NCI-H2196 treated with DMSO at 0.1 percent for 48 hours (cell line): ENCODE data around the gene DAW1.
"Not testable (repeated sequence)": the region's sequence is repeated elsewhere in the genome, so short reads cannot be mapped to it uniquely, and the experiment has no call there.

Experiments used
- DNase-seq: peaks from one replicate; lab custom pipeline; 2025; ENCODE audit not compliant: unreplicated experiment; lab: John Stamatoyannopoulos, UW

Gene DAW1

DNA sequence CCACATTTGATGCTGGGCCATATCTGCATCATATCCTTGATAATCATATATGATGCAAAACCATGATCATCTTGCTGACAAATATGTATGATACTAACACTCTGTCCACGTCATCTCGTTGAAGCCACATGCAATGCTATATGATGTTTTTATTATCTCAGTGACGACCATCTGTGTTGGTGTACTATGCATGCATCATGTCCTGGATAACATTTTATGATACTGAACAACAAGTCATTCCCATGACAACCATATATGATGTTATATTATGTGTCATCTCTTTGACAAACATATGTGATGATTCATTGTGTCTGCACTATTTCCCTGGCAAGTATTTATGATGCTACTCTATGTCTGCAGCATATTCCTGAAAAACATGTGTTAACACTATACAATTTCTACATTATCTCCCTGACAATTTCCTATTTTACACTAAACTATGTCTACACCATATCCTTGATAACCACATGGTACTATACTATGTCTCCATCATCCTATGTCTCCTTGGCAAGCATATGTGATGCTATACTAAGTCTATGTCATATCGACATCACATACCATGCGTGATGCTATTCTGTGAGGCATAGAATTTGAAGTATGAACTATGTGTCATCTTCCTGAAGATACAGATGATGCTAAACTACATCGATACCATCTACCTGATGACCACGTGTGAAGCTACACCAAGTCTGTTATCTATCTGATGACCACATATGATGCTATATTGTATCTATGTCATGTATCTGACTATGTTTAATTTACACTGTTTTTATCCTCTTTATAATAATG is 37.0 kb downstream of the DAW1 start:
- DNase-seq, result no peak

DNA sequence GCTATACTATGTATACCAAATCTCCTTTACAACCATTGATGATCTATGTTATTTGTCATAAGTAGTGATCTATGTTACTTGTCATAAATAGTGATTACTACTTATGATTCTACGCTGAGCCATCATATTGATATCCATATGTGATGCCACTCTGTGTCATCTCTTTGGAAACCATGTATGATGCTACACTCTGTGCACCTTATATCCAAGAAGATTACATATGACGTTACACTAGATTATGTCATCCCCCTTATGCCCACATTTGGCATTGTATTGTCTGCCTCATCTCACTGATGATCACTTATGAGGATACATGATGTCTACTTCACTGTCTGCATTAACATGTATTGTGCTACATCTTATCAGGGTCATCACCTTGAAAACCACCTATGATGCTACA is 42.9 kb downstream of the DAW1 start:
- DNase-seq, result no peak

DNA sequence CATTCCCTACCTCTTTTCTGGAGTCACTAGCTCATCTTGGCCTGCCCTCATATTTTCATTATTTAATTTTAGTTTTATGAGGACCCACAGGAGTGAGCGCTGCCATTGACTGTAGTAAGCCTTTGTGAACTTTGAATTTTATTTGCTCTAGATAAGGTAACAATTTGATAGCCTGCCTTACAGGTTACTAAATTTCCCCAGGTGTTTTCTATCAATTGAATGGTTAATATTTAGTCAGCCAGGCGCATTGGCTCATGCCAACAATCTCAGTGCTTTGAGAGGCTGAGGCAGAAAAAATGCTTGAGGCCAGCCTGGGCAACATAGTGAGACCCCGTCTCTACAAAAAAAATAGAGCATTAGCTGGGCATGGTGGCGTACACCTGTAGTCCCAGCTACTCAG is 50.2 kb downstream of the DAW1 start:
- no peak for DNase-seq

DNA sequence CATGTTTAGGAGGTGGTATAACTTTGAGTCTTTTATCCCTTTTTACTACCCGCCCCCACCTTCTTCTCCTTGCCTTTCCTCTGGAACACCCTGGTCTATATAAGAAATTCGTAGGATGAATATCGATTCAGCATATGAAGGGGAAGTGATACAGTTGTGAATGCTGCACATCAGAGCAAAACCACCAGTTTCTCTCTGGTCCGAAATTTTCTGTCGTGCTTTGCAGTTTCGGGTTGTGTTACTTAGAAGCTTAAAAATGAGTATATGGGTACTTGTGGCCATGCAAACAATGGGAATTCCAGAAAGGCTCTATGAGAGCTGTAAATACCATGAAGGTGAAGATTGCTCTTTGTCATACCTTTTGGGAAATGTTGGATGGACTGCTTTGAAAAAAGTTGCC is 60.6 kb downstream of the DAW1 start:
- DNase-seq, result no peak

DNA sequence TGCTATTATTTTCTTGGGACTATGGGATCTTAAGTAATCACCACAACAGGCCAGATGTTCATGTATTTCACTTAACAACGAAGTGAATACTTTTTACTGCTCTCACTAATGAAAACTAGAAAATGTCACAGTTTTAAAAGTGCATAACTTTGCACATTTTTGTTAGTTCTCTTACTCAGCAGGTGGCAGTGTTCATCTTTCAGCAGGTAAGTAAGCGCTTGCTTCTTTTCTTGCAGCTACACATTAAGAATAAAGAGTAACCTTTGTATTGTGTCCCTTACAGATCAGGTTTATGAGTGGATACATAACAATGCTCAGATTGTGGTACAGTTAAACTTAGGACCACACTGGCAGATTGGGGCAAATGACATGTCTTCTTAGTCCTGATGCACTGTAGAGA is 61.0 kb downstream of the DAW1 start:
- DNase-seq, result no peak

DNA sequence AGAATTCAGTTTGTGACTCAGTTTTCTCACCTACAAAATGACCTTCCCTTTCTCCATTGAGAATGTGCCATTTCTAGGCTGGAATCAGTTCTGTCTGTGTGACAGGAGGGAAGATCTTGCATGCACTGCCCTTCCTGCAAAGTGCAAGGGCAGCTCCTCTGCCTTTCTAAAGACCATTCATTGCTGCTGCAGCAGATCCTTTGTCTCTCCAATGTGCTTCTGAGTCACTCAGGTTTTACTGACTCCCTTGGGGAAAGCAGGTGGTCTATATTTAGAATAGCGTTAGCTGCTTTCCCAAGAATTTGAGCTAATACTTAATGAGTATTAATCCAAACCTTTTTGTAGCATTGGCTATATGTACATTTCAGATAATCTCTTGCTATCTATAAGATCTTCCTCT is 62.5 kb downstream of the DAW1 start:
- DNase-seq, result no peak

DNA sequence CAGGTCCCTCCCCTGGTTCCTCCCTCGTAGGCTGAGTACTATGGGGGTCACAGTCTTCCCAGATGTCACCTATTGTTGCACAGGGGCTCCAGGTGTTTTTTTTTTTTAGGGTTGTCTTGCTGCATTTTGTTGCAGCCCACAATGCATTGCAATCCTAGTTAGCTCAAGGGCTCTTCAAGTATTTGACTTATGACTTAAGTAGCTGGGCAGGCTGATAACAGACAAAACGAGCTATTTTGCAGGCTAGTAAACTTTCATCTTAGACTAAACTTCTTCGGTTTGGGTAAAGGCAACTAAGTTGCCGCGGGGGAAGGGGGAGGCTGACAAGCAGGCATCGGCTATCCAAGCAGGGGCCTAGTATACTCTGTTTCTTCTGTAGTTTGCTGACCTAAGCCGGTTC is 64.8 kb downstream of the DAW1 start:
- not testable (repeated sequence) for DNase-seq

DNA sequence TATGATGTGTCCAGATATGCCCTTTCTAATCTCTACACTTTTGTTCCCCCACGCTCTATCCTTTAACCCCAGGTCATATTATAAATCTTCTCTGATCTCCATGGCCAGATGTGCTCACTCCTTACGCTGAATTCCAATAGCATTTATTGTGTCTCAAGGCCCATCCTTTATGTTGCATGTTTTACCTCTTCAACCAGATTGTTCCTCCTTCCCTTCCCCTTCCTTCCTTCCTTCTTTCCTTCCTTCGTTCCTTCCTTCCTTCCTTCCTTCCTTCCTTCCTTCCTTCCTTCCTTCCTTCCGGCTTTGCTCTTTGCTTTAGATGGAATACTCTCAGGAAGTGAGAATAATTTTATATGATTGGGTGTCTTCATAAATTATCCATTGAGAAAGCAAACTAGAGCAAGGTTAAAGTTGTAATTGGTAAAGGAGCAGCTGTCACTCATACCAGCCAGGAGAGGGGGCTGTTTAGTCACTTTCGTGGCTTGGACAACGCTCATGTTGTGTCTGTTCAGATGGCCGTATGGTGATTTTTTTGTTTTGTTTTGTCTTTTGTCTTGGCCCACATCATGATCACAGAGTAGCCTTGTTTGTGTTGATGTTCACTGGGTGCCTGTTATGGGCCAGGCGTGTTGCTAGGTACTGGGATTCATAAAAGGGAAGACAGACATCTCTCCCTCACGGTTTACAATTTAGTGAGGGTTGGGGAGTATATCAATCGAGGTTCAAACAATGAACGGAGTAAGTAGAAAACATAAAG is 68.0 kb downstream of the DAW1 start:
- DNase-seq, result no peak

DNA sequence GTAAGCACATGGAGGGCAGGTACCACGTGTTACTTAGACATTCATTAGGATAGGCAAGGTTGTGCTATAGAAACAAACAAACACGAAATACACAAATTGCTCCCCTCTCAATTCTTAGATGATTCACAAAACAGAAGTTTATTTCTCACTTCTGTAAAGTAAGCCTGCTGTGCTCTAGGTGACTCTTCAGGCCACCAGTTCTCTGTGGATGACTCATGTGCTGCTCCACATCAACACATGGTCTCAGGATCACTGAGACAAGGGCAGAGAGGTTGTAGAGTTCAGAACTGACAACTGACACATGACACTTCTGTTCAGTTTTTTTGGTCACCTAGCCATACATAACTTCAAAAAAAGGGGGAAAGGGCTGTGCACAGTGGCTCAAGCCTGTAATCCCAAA is 70.6 kb downstream of the DAW1 start:
- no peak for DNase-seq

DNA sequence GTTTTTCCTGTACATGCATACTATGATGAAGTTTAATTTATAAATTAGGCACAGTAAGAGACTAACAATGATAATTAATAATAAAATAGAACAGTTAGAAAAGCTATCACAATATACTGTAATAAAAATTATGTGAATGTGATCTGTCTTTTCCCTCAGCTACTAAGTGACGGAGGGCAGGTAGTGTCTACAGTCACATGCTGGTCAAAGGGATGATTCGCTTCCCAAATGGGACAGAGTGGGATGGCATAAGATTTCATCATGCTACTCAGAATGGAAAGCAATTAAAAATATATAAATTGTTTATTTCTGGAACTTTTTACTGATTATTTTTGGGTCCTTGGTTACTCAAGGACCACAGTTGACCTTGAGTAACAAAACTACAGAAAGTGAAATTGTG is 71.5 kb downstream of the DAW1 start:
- no peak for DNase-seq

DNA sequence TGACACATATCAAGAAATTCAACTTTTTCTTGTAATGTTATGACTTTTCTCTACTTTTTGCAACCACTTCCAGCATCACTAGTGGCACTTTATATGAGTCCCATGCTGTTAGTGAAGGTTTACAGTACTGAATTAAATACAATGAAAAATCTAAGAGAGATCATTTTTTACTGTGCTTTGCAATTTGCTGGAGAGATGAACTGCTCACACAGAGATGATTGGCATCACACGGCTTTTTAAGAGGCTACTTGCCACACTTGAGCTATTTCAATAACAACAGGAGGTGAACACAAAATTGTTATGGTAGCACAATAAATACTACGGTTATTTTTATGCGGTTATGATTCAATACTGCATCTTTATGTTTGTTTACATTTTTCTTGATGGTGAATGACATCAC is 88.9 kb downstream of the DAW1 start:
- DNase-seq, result no peak

DNA sequence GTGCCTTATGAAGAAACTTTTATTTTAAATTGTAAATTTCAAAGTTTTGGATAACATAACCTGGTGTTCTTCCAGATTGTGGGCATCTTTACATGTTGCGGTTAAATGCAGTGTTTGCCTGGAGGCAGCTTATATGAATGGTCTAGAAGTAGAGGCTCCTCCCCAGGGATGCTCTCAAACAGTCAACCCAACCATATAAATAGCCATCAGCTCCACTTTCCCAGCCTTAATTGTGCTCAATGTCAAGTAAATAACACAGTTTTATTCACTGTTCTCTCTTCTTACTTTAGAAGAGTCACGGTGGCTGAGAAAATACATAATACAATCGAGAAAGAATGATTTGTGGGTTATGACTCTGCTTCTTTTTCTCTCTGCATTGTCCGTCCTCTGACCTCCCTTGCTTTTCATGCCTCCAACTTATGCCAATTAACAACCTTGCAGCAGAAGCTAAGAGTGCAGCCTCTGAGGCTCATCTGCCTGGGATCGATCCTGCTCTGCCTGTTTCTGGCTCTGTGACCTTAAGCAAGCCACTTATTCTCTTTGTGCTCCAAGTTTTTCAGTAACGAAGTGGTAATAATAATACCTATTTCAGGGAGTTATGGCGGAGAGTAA is 100.3 kb downstream of the DAW1 start:
- DNase-seq, result no peak

DNA sequence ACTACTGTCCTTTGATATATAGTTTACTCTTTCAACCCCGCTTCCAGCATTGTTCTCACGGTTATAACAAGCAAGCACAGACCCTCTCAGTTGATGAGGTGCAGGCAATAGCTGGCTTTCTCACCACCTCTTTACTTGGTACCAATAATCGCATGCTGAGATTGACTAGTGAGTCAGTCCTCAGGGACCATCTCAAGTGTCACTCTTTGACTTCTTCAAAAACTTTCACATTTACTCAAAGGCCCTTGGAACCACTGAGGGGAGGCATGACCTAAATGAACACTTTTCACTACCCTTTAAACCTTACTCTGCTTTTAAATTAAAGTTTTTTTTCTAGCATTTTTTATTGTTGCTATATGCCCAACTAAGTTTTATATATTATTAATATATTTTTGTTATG is 101.8 kb downstream of the DAW1 start:
- DNase-seq, result no peak
